MV-4-11 (cell line): ENCODE data around the gene PGA4.
"Not testable (repeated sequence)": the region's sequence is repeated elsewhere in the genome, so short reads cannot be mapped to it uniquely, and the experiment has no call there.

Experiments used
- DNase-seq: peaks from one replicate; lab custom pipeline; 2025; lab: John Stamatoyannopoulos, UW

Gene PGA4

GRCh38 chr11:61204502-61205059 is 17.6 kb upstream of the PGA4 start:
- DNase-seq, result not testable (repeated sequence)

- DNase-seq, result not testable (repeated sequence)
Observed at GRCh38 chr11:61207636-61208310, 14.4 kb upstream of the PGA4 start.

GRCh38 chr11:61210629-61211028 is 11.5 kb upstream of the PGA4 start:
- not testable (repeated sequence) for DNase-seq

- not testable (repeated sequence) for DNase-seq
Observed at GRCh38 chr11:61211327-61211952, 10.7 kb upstream of the PGA4 start.

- DNase-seq, result not testable (repeated sequence)
Observed at GRCh38 chr11:61212202-61212601, 9.9 kb upstream of the PGA4 start.

GRCh38 chr11:61213711-61214324 is 8.3 kb upstream of the PGA4 start:
- not testable (repeated sequence) for DNase-seq

- DNase-seq, result not testable (repeated sequence)
Observed at GRCh38 chr11:61218306-61218705, 3.8 kb upstream of the PGA4 start.

GRCh38 chr11:61219016-61219415 is 3.1 kb upstream of the PGA4 start:
- not testable (repeated sequence) for DNase-seq

GRCh38 chr11:61222692-61223091 is 545 bp downstream of the PGA4 start:
- DNase-seq, result not testable (repeated sequence)

GRCh38 chr11:61226457-61227137 is 4.5 kb downstream of the PGA4 start:
- not testable (repeated sequence) for DNase-seq

- not testable (repeated sequence) for DNase-seq
Observed at GRCh38 chr11:61229458-61229857, 7.3 kb downstream of the PGA4 start.

- DNase-seq, result not testable (repeated sequence)
Observed at GRCh38 chr11:61231033-61231432, 8.9 kb downstream of the PGA4 start.

- not testable (repeated sequence) for DNase-seq
Observed at GRCh38 chr11:61231585-61231984, 9.4 kb downstream of the PGA4 start.

- DNase-seq, result not testable (repeated sequence)
Observed at GRCh38 chr11:61232548-61233145, 10.5 kb downstream of the PGA4 start.

GRCh38 chr11:61237130-61237529 is 15.0 kb downstream of the PGA4 start:
- not testable (repeated sequence) for DNase-seq

- not testable (repeated sequence) for DNase-seq
Observed at GRCh38 chr11:61240288-61240687, 18.1 kb downstream of the PGA4 start.

- DNase-seq, result not testable (repeated sequence)
Observed at GRCh38 chr11:61240875-61241274, 18.7 kb downstream of the PGA4 start, which contains the start of gene PGA5. Gene PGA5, plus strand, starts transcription at chr11:61241175. Its CDS starts 52 bp downstream, at chr11:61241227.

- DNase-seq, result not testable (repeated sequence)
Observed at GRCh38 chr11:61241526-61241925, 19.4 kb downstream of the PGA4 start.

GRCh38 chr11:61245284-61245964 is 23.3 kb downstream of the PGA4 start:
- DNase-seq, result not testable (repeated sequence)

GRCh38 chr11:61248071-61248470 is 25.9 kb downstream of the PGA4 start:
- DNase-seq, result not testable (repeated sequence)

GRCh38 chr11:61249201-61249600 is 27.1 kb downstream of the PGA4 start:
- not testable (repeated sequence) for DNase-seq
